Suprapubic skin (tissue), 4 donors: ENCODE results near the gene IL18BP.

ENCODE experiments used
- CTCF ChIP-seq, 2 donors: fragments of 200-600 bp in 1 of 2; fragments of 450-650 bp in 1 of 2; sonication (generic) in 1 of 2; IDR thresholded peaks; one replicate each; pipeline ENCODE4 v1.5.1; 2016 to 2019; ENCODE audit warnings: antibody characterized with exemption in 2 of 2, mild to moderate bottlenecking in 1 of 2, moderate library complexity in 1 of 2
- EP300 ChIP-seq: sonication (generic); formaldehyde crosslinking; IDR thresholded peaks from one replicate; pipeline ENCODE4 v1.6.1; 2017; ENCODE audit warnings: antibody characterized with exemption
- POLR2A ChIP-seq, 2 donors: fragments of 450-650 bp; IDR thresholded peaks; one replicate each; pipeline ENCODE4 v1.6.1; 2017; ENCODE audit warnings: antibody characterized with exemption in 2 of 2, mild to moderate bottlenecking in 2 of 2, moderate library complexity in 2 of 2
- POLR2AphosphoS5 ChIP-seq, 3 donors: sonication (generic); formaldehyde crosslinking; IDR thresholded peaks; one replicate each; pipeline ENCODE4 v1.6.1; 2017; ENCODE audit warnings: antibody characterized with exemption in 3 of 3

- no peak for TF ChIP-seq CTCF (IDR thresholded peaks at IDR 0.05)
- no peak for TF ChIP-seq POLR2A (IDR thresholded peaks at IDR 0.05)
- peak in 1 of 3 donors; percentile 20 for TF ChIP-seq POLR2AphosphoS5 (IDR thresholded peaks at IDR 0.05)
- TF ChIP-seq EP300: no peak
These were observed 39.8 kb downstream of the IL18BP start for GRCh38 chr11:72038491-72038890.
